NB4 (cell line): ENCODE measurements around the gene CHMP1A.

Experiments used
- DNase-seq: peaks from one replicate; pipeline ENCODE4 v3.0.0; 2010; ENCODE audit warnings: low read depth
- H3K4me3 ChIP-seq: one replicate; pipeline ENCODE4 v1.5.1; 2011; ENCODE audit warnings: mild to moderate bottlenecking, low read depth, low read length, moderate library complexity
- CTCF ChIP-seq: IDR thresholded peaks from one replicate; pipeline ENCODE4 v1.5.1; 2012; ENCODE audit warnings: low read depth, low read length
- MAX ChIP-seq: IDR thresholded peaks from 2 replicates; pipeline ENCODE4 v1.6.1; 2011; ENCODE audit warnings: low read depth, low read length
- MYC ChIP-seq: IDR thresholded peaks from 2 replicates; pipeline ENCODE4 v1.6.1; 2011; ENCODE audit warnings: low read depth, low read length
- POLR2A ChIP-seq: IDR thresholded peaks from 2 replicates; pipeline ENCODE4 v1.6.1; 2011; ENCODE audit warnings: mild to moderate bottlenecking; ENCODE audit not compliant: insufficient read length; ENCODE audit errors: extremely low read depth

CHMP1A gene

GRCh38 chr16:89653656-89654295, 3.7 kb downstream of the CHMP1A start:
- DNase-seq, result no peak
- no peak for TF ChIP-seq CTCF
- no peak for TF ChIP-seq MYC
- TF ChIP-seq MAX, result no peak
- TF ChIP-seq POLR2A, result no peak
- no peak overlapping the region for H3K4me3 ChIP-seq

GRCh38 chr16:89651584-89651983, 5.9 kb downstream of the CHMP1A start:
- no peak for TF ChIP-seq MAX
- TF ChIP-seq CTCF, result no peak
- no peak for TF ChIP-seq POLR2A
- no peak for TF ChIP-seq MYC
- no peak overlapping the region for H3K4me3 ChIP-seq
- DNase-seq, result no peak

GRCh38 chr16:89646906-89647305, 10.6 kb downstream of the CHMP1A start:
- DNase-seq, result no peak
- no peak overlapping the region for H3K4me3 ChIP-seq
- TF ChIP-seq POLR2A (no peak), MYC (no peak), CTCF (no peak), MAX (no peak)

GRCh38 chr16:89646270-89646669, 11.2 kb downstream of the CHMP1A start:
- TF ChIP-seq MAX (no peak), POLR2A (no peak), CTCF (no peak), MYC (no peak)
- H3K4me3 ChIP-seq, result no peak overlapping the region
- no peak for DNase-seq

GRCh38 chr16:89645122-89645521, 12.4 kb downstream of the CHMP1A start:
- no peak for TF ChIP-seq POLR2A
- no peak for TF ChIP-seq MAX
- H3K4me3 ChIP-seq, result no peak overlapping the region
- no peak for DNase-seq

GRCh38 chr16:89643769-89644300, 13.7 kb downstream of the CHMP1A start:
- no peak for DNase-seq
- TF ChIP-seq MYC (no peak), MAX (no peak), POLR2A (no peak), CTCF (no peak)
- no peak overlapping the region for H3K4me3 ChIP-seq
